ENCODE measurements around the gene DNAJC7. TPM values are rescaled to one million over a fixed set of nuclear protein-coding genes. Genes with fewer than 3 reads are reported as not detected.

DNAJC7 gene
- total RNA-seq, 1 experiment from 2014 or later: 60.1 TPM

- H3K4me2 ChIP-seq (ENCODE audit: low read length): no peak overlapping the region
- TF ChIP-seq EZH2phosphoT487 (IDR thresholded peaks at IDR 0.05; ENCODE audit: borderline replicate concordance, low read length) (no peak), EZH2 (IDR thresholded peaks at IDR 0.05; ENCODE audit: low read length, unreplicated experiment) (no peak)
- TF ChIP-seq, protein P1, sequence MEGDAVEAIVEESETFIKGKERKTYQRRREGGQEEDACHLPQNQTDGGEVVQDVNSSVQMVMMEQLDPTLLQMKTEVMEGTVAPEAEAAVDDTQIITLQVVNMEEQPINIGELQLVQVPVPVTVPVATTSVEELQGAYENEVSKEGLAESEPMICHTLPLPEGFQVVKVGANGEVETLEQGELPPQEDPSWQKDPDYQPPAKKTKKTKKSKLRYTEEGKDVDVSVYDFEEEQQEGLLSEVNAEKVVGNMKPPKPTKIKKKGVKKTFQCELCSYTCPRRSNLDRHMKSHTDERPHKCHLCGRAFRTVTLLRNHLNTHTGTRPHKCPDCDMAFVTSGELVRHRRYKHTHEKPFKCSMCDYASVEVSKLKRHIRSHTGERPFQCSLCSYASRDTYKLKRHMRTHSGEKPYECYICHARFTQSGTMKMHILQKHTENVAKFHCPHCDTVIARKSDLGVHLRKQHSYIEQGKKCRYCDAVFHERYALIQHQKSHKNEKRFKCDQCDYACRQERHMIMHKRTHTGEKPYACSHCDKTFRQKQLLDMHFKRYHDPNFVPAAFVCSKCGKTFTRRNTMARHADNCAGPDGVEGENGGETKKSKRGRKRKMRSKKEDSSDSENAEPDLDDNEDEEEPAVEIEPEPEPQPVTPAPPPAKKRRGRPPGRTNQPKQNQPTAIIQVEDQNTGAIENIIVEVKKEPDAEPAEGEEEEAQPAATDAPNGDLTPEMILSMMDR (conservative IDR thresholded peaks at IDR 0.05; ENCODE audit: low read depth, low read length): no peak
- no peak for DNase-seq
- no peak overlapping the region for H3K27ac ChIP-seq (ENCODE audit: low read length)
- H3K9ac ChIP-seq (ENCODE audit: low read length): no peak overlapping the region
- H4K20me1 ChIP-seq (ENCODE audit: low read length): no peaks in the 10 kb centered on the region
- H3K4me3 ChIP-seq (ENCODE audit: low read length): no peak overlapping the region
- no peak for ATAC-seq
- H3K4me1 ChIP-seq (ENCODE audit: insufficient read depth, low read length): no peaks in the 10 kb centered on the region
- no peaks in the 10 kb centered on the region for H3K9me2 ChIP-seq (replicated peaks; ENCODE audit: low read length)
- CTCF ChIA-PET: no interaction called here
- BruUV-seq (replicated peaks): no TSS peak
- no peaks in the 10 kb centered on the region for H3K27me3 ChIP-seq (ENCODE audit: low read length)
- no peak overlapping the region for H2AFZ ChIP-seq (ENCODE audit: low read length)
- intact Hi-C loops (cut with micrococcal nuclease): no loop called here
- no peaks in the 10 kb centered on the region for H3F3A ChIP-seq (ENCODE audit: low read length, unreplicated experiment)
- no peaks in the 10 kb centered on the region for H3K79me2 ChIP-seq (ENCODE audit: low read length)
- no peaks in the 10 kb centered on the region for H3K36me3 ChIP-seq (ENCODE audit: low read depth, low read length)
- no peaks in the 10 kb centered on the region for H3K9me3 ChIP-seq (ENCODE audit: low read length)
- POLR2A ChIA-PET (ENCODE audit: unreplicated experiment): no interaction called here
These were observed 39.4 kb upstream of the DNAJC7 start for GRCh38 chr17:42056635-42057034.

- H3K4me1 ChIP-seq (ENCODE audit: insufficient read depth, low read length): no peaks in the 10 kb centered on the region
- ChIA-PET POLR2A (ENCODE audit: unreplicated experiment) (no interaction called here), CTCF (no interaction called here)
- H2AFZ ChIP-seq (ENCODE audit: low read length): no peak overlapping the region
- no peaks in the 10 kb centered on the region for H3K79me2 ChIP-seq (ENCODE audit: low read length)
- H3F3A ChIP-seq (ENCODE audit: low read length, unreplicated experiment): no peaks in the 10 kb centered on the region
- no peaks in the 10 kb centered on the region for H4K20me1 ChIP-seq (ENCODE audit: low read length)
- DNase-seq (peak; percentile 7), ATAC-seq (no peak)
- H3K9me3 ChIP-seq (ENCODE audit: low read length): no peaks in the 10 kb centered on the region
- BruUV-seq (replicated peaks): no TSS peak
- intact Hi-C loops (cut with micrococcal nuclease): no loop called here
- H3K36me3 ChIP-seq (ENCODE audit: low read depth, low read length): no peaks in the 10 kb centered on the region
- TF ChIP-seq, protein P1 (conservative IDR thresholded peaks at IDR 0.05; ENCODE audit: low read depth, low read length): no peak
- H3K9ac ChIP-seq (ENCODE audit: low read length): no peak overlapping the region
- no peak overlapping the region for H3K4me2 ChIP-seq (ENCODE audit: low read length)
- H3K27me3 ChIP-seq (ENCODE audit: low read length): no peaks in the 10 kb centered on the region
- no peaks in the 10 kb centered on the region for H3K9me2 ChIP-seq (replicated peaks; ENCODE audit: low read length)
- no peak overlapping the region for H3K4me3 ChIP-seq (ENCODE audit: low read length)
- H3K27ac ChIP-seq (ENCODE audit: low read length): no peak overlapping the region
These were observed 38.3 kb upstream of the DNAJC7 start for GRCh38 chr17:42055496-42055895.

DNA sequence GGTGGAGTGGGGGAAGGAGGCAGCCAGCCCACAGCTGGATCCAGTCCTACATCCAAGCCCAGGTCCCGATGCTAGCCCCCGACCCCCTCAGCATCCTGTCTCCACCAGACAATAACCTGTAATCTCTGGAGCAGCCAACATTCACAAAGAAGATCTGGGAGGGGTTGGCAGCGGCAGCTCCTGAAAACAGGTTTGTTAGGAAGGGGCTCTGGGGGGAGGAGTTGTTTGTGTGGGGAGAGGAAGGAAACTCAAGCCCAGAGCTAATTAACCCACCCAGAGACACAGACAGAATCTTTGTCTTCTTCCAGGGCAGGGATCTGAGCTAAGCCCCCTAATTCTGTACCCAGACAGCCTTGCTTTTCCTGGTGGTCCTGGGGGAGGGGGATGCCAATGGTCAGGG is 37.8 kb upstream of the DNAJC7 start:
- Histone ChIP-seq H3K4me1 (ENCODE audit: insufficient read depth, low read length) (no peaks in the 10 kb centered on the region), H3K79me2 (ENCODE audit: low read length) (no peaks in the 10 kb centered on the region), H3K4me2 (ENCODE audit: low read length) (no peak overlapping the region), H3K36me3 (ENCODE audit: low read depth, low read length) (no peaks in the 10 kb centered on the region), H3K4me3 (ENCODE audit: low read length) (no peak overlapping the region), H2AFZ (ENCODE audit: low read length) (no peak overlapping the region), H4K20me1 (ENCODE audit: low read length) (no peaks in the 10 kb centered on the region), H3K9ac (ENCODE audit: low read length) (no peak overlapping the region), H3K9me3 (ENCODE audit: low read length) (no peaks in the 10 kb centered on the region), H3F3A (ENCODE audit: low read length, unreplicated experiment) (no peaks in the 10 kb centered on the region), H3K27ac (ENCODE audit: low read length) (no peak overlapping the region), H3K9me2 (replicated peaks; ENCODE audit: low read length) (no peaks in the 10 kb centered on the region), H3K27me3 (ENCODE audit: low read length) (no peaks in the 10 kb centered on the region)
- POLR2A ChIA-PET (ENCODE audit: unreplicated experiment): no interaction called here
- TF ChIP-seq, protein P1 (conservative IDR thresholded peaks at IDR 0.05; ENCODE audit: low read depth, low read length): no peak
- TF ChIP-seq EZH2phosphoT487 (IDR thresholded peaks at IDR 0.05; ENCODE audit: borderline replicate concordance, low read length) (no peak), EZH2 (IDR thresholded peaks at IDR 0.05; ENCODE audit: low read length, unreplicated experiment) (no peak)
- CTCF ChIA-PET: no interaction called here
- no peak for DNase-seq
- intact Hi-C loops (cut with micrococcal nuclease): no loop called here
- ATAC-seq: no peak
- no TSS peak for BruUV-seq (replicated peaks)

Data from PC-3 (cell line).